ENCODE results near the gene CACNA1H.

Gene CACNA1H

DNA sequence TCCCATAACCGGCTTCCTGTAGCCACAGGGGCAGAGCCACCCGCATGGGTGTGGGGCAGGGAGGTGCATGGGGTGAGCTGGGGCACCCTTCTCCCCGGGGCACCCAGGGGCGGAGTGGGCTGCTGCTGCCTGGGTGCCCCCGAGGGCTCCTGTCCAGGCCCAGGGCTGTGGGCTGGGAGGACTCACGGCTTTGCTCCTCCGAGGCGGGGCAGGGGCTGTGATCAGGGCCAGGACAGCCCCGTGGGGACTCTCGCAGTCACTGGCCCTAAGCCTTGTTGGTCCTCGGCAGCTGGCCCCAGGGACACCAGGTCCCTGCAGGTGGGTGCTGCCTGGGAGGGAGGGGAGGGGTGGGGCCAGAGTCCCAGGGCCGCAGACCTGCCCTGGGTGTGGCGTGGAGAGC lies 19.7 kb downstream of the CACNA1H start:
- no peak overlapping the region for H4K91ac ChIP-seq (ENCODE audit: low read length)
- no peak overlapping the region for H2BK5ac ChIP-seq (ENCODE audit: low read depth, low read length, poor library complexity, severe bottlenecking)
- no peak overlapping the region for H3K4ac ChIP-seq (ENCODE audit: low read depth in 1 of 2, low read length in 2 of 2)
- WGBS, result 87% methylated on average over 13 of the region's 13 CpGs
- H3K18ac ChIP-seq (ENCODE audit: low read depth in 1 of 2, low read length in 2 of 2), result no peak overlapping the region
- peaks cover 27 to 43% of the 10 kb centered on the region in 2 experiments for H3K27me3 ChIP-seq (ENCODE audit: control insufficient read depth in 1 of 2, insufficient read depth in 1 of 2, low read length in 2 of 2)
- H3K36me3 ChIP-seq (ENCODE audit: control insufficient read depth in 1 of 2, insufficient read depth in 2 of 2, low read depth in 1 of 2, low read length in 2 of 2), result no peaks in the 10 kb centered on the region
- DNase-seq, result no peak
- no peak overlapping the region for H3K4me3 ChIP-seq (ENCODE audit: insufficient read depth in 1 of 2, low read depth in 1 of 2, low read length in 2 of 2)
- peaks cover 45% of the 10 kb centered on the region for H3K4me1 ChIP-seq (ENCODE audit: control insufficient read depth, insufficient read depth, low read depth, low read length)
- no peaks in the 10 kb centered on the region for H3K79me1 ChIP-seq (replicated peaks; ENCODE audit: low read length, poor library complexity, severe bottlenecking)
- no peak overlapping the region for H3K23ac ChIP-seq (ENCODE audit: low read length in 2 of 2)
- H4K8ac ChIP-seq (ENCODE audit: low read length), result no peak overlapping the region
- no peak overlapping the region for H3K4me2 ChIP-seq (ENCODE audit: low read length, poor library complexity, severe bottlenecking)
- H3K9me3 ChIP-seq (ENCODE audit: control insufficient read depth, low read length), result no peaks in the 10 kb centered on the region
- H3K14ac ChIP-seq (ENCODE audit: low read length in 2 of 2), result no peak overlapping the region
- no peak overlapping the region for H2BK12ac ChIP-seq (ENCODE audit: low read length in 2 of 2)
- no peak overlapping the region for H3K9ac ChIP-seq (ENCODE audit: low read length)
- no peak overlapping the region for H2AFZ ChIP-seq (ENCODE audit: low read depth, low read length)
- no peak overlapping the region for H2AK5ac ChIP-seq (ENCODE audit: low read length, severe bottlenecking)
- H3K27ac ChIP-seq (ENCODE audit: low read length, poor library complexity, severe bottlenecking), result no peak overlapping the region
- no peak overlapping the region for H2BK120ac ChIP-seq (ENCODE audit: low read depth, low read length)
- H2BK15ac ChIP-seq (ENCODE audit: low read depth, poor library complexity, severe bottlenecking), result no peak overlapping the region

DNA sequence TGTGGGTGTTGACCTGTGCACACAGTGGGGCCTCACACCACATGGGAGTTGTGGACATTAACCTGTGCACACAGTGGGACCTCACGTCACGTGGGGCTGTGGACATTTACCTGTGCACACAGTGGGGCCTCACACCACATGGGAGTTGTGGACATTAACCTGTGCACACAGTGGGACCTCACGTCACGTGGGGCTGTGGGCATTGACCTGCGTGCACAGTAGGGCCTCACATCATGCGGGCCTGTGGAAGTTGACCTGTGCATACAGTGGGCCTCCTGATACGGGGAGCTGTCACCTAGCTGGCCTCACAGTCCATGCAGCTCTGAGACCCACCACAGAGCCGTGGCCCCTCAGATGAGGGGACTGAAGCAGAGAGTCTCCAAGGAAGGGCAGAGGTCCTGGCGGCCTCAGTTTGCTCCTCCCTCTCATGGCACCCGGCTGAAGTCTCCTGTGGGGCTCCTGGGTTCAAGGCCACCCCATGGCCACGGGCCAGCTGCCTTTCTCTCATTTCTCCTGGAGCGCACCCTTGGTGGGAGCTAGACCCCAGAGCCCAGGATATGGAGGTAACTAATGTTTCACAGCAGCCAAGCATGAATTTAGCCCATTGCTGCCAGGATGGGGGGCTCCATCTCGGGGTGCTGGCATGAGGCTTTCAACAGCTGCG lies 21.0 kb downstream of the CACNA1H start:
- Histone ChIP-seq H3K4me2 (ENCODE audit: low read length, poor library complexity, severe bottlenecking) (peak overlapping the region; percentile 10), H3K9me3 (ENCODE audit: control insufficient read depth, low read length) (no peaks in the 10 kb centered on the region), H2AFZ (ENCODE audit: low read depth, low read length) (no peak overlapping the region)

DNA sequence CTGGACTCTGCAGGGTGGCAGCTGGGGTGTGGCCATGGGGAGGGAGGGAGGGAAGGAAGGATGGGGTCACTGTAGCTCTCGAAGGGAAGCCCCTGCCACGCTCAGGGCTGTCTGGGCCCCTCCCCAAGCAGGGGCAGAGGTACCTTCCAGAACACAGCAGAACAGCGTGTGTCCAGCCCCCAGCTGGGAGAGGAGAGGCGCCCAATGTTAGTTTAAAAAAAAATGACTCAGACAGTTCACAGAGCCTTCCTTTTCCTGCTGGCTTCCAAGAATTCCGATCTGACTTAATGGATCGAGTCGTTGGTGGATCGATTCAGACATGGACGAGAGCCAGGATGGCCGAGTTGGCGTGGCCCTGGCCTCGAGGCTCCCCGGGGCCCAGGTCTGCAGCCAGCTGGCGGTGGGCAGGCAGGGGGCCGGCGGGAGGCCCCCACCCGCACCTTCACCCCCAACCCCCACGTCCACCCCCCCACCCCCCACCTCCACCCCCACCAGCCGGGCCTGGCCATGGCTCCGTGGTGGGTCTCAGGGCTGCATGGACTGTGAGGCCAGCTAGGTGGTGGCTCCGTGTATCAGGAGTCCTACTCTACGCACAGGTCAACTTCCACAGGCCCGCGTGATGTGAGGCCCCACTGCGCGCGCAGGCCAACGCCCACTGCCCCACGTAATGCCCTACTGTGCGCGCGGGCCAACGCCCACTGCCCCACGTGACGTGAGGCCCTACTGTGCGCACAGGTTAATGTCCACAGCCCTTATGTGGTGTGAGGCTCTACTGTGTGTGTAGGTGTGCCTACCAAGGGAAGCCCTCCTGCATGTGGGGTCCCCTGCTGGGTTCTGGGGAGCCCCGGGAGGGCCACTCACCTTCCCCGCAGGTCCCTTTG lies 21.8 kb downstream of the CACNA1H start:
- peaks cover 27 to 42% of the 10 kb centered on the region in 2 experiments for H3K27me3 ChIP-seq (ENCODE audit: control insufficient read depth in 1 of 2, insufficient read depth in 1 of 2, low read length in 2 of 2)
- H3K14ac ChIP-seq (ENCODE audit: low read length in 2 of 2), result no peak overlapping the region
- peak; percentile 41 for DNase-seq
- no peak overlapping the region for H3K27ac ChIP-seq (ENCODE audit: low read length, poor library complexity, severe bottlenecking)
- no peak overlapping the region for H2BK15ac ChIP-seq (ENCODE audit: low read depth, poor library complexity, severe bottlenecking)
- no peak overlapping the region for H3K4ac ChIP-seq (ENCODE audit: low read depth in 1 of 2, low read length in 2 of 2)
- no peak overlapping the region for H3K23ac ChIP-seq (ENCODE audit: low read length in 2 of 2)
- WGBS, result 75% methylated on average over 27 of the region's 38 CpGs
- H3K4me1 ChIP-seq (ENCODE audit: control insufficient read depth, insufficient read depth, low read depth, low read length), result peaks cover 45% of the 10 kb centered on the region
- peak overlapping the region in 1 of 2 experiments; percentile 25 for H3K18ac ChIP-seq (ENCODE audit: low read depth in 1 of 2, low read length in 2 of 2)
- peak overlapping the region in 1 of 2 experiments; percentile 34 for H2BK12ac ChIP-seq (ENCODE audit: low read length in 2 of 2)
- H3K4me3 ChIP-seq (ENCODE audit: insufficient read depth in 1 of 2, low read depth in 1 of 2, low read length in 2 of 2), result no peak overlapping the region
- H4K8ac ChIP-seq (ENCODE audit: low read length), result no peak overlapping the region
- no peak overlapping the region for H4K91ac ChIP-seq (ENCODE audit: low read length)
- no peaks in the 10 kb centered on the region for H3K9me3 ChIP-seq (ENCODE audit: control insufficient read depth, low read length)
- H2BK120ac ChIP-seq (ENCODE audit: low read depth, low read length), result no peak overlapping the region
- no peak overlapping the region for H2AK5ac ChIP-seq (ENCODE audit: low read length, severe bottlenecking)
- H3K4me2 ChIP-seq (ENCODE audit: low read length, poor library complexity, severe bottlenecking), result peak overlapping the region; percentile 10
- no peaks in the 10 kb centered on the region for H3K79me1 ChIP-seq (replicated peaks; ENCODE audit: low read length, poor library complexity, severe bottlenecking)
- no peak overlapping the region for H3K9ac ChIP-seq (ENCODE audit: low read length)
- H2AFZ ChIP-seq (ENCODE audit: low read depth, low read length), result no peak overlapping the region
- no peak overlapping the region for H2BK5ac ChIP-seq (ENCODE audit: low read depth, low read length, poor library complexity, severe bottlenecking)
- no peaks in the 10 kb centered on the region for H3K36me3 ChIP-seq (ENCODE audit: control insufficient read depth in 1 of 2, insufficient read depth in 2 of 2, low read depth in 1 of 2, low read length in 2 of 2)

More for the DNA sequence above, 21.0 kb downstream of the CACNA1H start:
- H3K27ac ChIP-seq (ENCODE audit: low read length, poor library complexity, severe bottlenecking), result no peak overlapping the region
- no peaks in the 10 kb centered on the region for H3K79me1 ChIP-seq (replicated peaks; ENCODE audit: low read length, poor library complexity, severe bottlenecking)
- peak overlapping the region in 1 of 2 experiments; percentile 25 for H3K18ac ChIP-seq (ENCODE audit: low read depth in 1 of 2, low read length in 2 of 2)
- no peak for DNase-seq
- no peaks in the 10 kb centered on the region for H3K36me3 ChIP-seq (ENCODE audit: control insufficient read depth in 1 of 2, insufficient read depth in 2 of 2, low read depth in 1 of 2, low read length in 2 of 2)
- no peak overlapping the region for H2BK15ac ChIP-seq (ENCODE audit: low read depth, poor library complexity, severe bottlenecking)
- H2BK120ac ChIP-seq (ENCODE audit: low read depth, low read length), result no peak overlapping the region
- no peak overlapping the region for H4K91ac ChIP-seq (ENCODE audit: low read length)
- peak overlapping the region in 1 of 2 experiments; percentile 29 for H2BK12ac ChIP-seq (ENCODE audit: low read length in 2 of 2)
- 87% methylated on average over 14 of the region's 14 CpGs for WGBS
- H3K27me3 ChIP-seq (ENCODE audit: control insufficient read depth in 1 of 2, insufficient read depth in 1 of 2, low read length in 2 of 2), result peaks cover 27 to 45% of the 10 kb centered on the region in 2 experiments
- H3K14ac ChIP-seq (ENCODE audit: low read length in 2 of 2), result no peak overlapping the region
- H4K8ac ChIP-seq (ENCODE audit: low read length), result no peak overlapping the region
- no peak overlapping the region for H3K4me3 ChIP-seq (ENCODE audit: insufficient read depth in 1 of 2, low read depth in 1 of 2, low read length in 2 of 2)
- peaks cover 49% of the 10 kb centered on the region for H3K4me1 ChIP-seq (ENCODE audit: control insufficient read depth, insufficient read depth, low read depth, low read length)
- no peak overlapping the region for H3K23ac ChIP-seq (ENCODE audit: low read length in 2 of 2)
- no peak overlapping the region for H3K4ac ChIP-seq (ENCODE audit: low read depth in 1 of 2, low read length in 2 of 2)
- no peak overlapping the region for H3K9ac ChIP-seq (ENCODE audit: low read length)
- H2AK5ac ChIP-seq (ENCODE audit: low read length, severe bottlenecking), result peak overlapping the region; percentile 39
- H2BK5ac ChIP-seq (ENCODE audit: low read depth, low read length, poor library complexity, severe bottlenecking), result no peak overlapping the region
